KMS-11 (cell line): ENCODE measurements around the gene RCAN1.
A peak's percentile ranks its signal among the peaks of the same experiment; 100 is the strongest.

ENCODE experiments used
- H2AFZ ChIP-seq: fragments of 200-600 bp; sonication (generic); 2 replicates; pipeline ENCODE4 v1.6.1; 2016; ENCODE audit warnings: antibody characterized with exemption, mixed run types, low read depth
- H3K27ac ChIP-seq: fragments of 200-600 bp; sonication (generic); 2 replicates; pipeline ENCODE4 v1.6.1; 2016; ENCODE audit warnings: mild to moderate bottlenecking, mixed run types
- H3K27me3 ChIP-seq: fragments of 200-600 bp; sonication (generic); 2 replicates; pipeline ENCODE4 v1.6.1; 2017; ENCODE audit warnings: mild to moderate bottlenecking, low read depth, mixed run types, moderate library complexity; ENCODE audit not compliant: insufficient read depth
- H3K36me3 ChIP-seq: fragments of 200-600 bp; sonication (generic); 2 replicates; pipeline ENCODE4 v1.6.1; 2017; ENCODE audit warnings: mild to moderate bottlenecking, mixed run types; ENCODE audit not compliant: insufficient read depth
- H3K4me1 ChIP-seq: fragments of 200-600 bp; sonication (generic); 2 replicates; pipeline ENCODE4 v1.6.1; 2016; ENCODE audit warnings: mild to moderate bottlenecking, low read depth, mixed run types; ENCODE audit not compliant: poor library complexity, severe bottlenecking
- H3K4me2 ChIP-seq: fragments of 200-600 bp; sonication (generic); 2 replicates; pipeline ENCODE4 v1.7.0; 2016; ENCODE audit warnings: mild to moderate bottlenecking, mixed run types
- H3K4me3 ChIP-seq: fragments of 200-600 bp; sonication (generic); IDR thresholded peaks from 2 replicates; pipeline ENCODE4 v1.6.1; 2017; ENCODE audit warnings: low read depth, low read length, mixed read lengths; ENCODE audit not compliant: insufficient read depth
- H3K79me2 ChIP-seq: fragments of 200-600 bp; sonication (generic); 2 replicates; pipeline ENCODE4 v1.6.1; 2016; ENCODE audit warnings: low read depth, mixed run types; ENCODE audit not compliant: insufficient read depth
- H3K9ac ChIP-seq: fragments of 200-600 bp; sonication (generic); 2 replicates; pipeline ENCODE4 v1.6.1; 2016; ENCODE audit warnings: mild to moderate bottlenecking, mixed run types
- H4K20me1 ChIP-seq: fragments of 200-600 bp; sonication (generic); 2 replicates; pipeline ENCODE4 v1.6.1; 2016; ENCODE audit warnings: mild to moderate bottlenecking, mixed run types; ENCODE audit not compliant: insufficient read depth
- CTCF ChIP-seq: fragments of 200-600 bp; sonication (generic); conservative IDR thresholded peaks from 2 replicates; pipeline ENCODE4 v1.6.1; 2017; ENCODE audit warnings: low read depth, mild to moderate bottlenecking, antibody characterized with exemption, low read length, moderate library complexity, mixed read lengths

Gene RCAN1

DNA sequence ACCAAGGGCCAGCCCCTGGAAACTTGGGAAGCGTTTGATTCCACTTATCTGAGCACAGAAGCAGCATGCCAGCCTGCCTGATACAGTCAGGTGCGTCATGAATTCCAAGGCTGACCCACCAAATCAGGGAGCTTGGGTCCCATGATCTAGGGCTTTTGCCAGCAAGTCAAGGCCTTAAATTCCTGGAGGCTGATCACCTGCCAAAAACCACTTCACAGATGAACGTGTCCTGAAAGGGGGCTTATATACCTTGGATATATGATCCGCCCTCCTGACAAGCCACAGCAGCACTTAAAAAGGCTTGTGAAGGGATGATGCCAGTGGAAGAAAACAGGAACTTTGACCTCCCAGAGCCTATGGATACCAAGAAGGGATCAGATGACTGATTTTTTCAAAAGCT lies 29.9 kb upstream of the RCAN1 start:
- Histone ChIP-seq H3K36me3 (no peaks in the 10 kb centered on the region), H3K4me2 (no peak overlapping the region), H3K79me2 (no peaks in the 10 kb centered on the region), H4K20me1 (no peaks in the 10 kb centered on the region), H3K4me1 (peaks cover 34% of the 10 kb centered on the region), H3K27me3 (no peaks in the 10 kb centered on the region), H3K27ac (no peak overlapping the region), H3K4me3 (no peak overlapping the region), H2AFZ (no peak overlapping the region), H3K9ac (no peak overlapping the region)
- TF ChIP-seq CTCF, result no peak

GRCh38 chr21:34642211-34643075 lies 27.5 kb upstream of the RCAN1 start:
- peaks cover 39% of the 10 kb centered on the region for H3K4me1 ChIP-seq
- no peaks in the 10 kb centered on the region for H3K27me3 ChIP-seq
- no peak overlapping the region for H3K4me2 ChIP-seq
- no peaks in the 10 kb centered on the region for H4K20me1 ChIP-seq
- H3K9ac ChIP-seq, result no peak overlapping the region
- no peaks in the 10 kb centered on the region for H3K36me3 ChIP-seq
- H3K79me2 ChIP-seq, result no peaks in the 10 kb centered on the region
- no peak for TF ChIP-seq CTCF
- H3K27ac ChIP-seq, result no peak overlapping the region
- H2AFZ ChIP-seq, result no peak overlapping the region
- H3K4me3 ChIP-seq, result no peak overlapping the region

- Histone ChIP-seq H3K9ac (peak overlapping the region; percentile 52; the same call in 1 of the 2 replicates), H3K4me2 (peak overlapping the region; percentile 94), H3K79me2 (no peaks in the 10 kb centered on the region), H4K20me1 (no peaks in the 10 kb centered on the region), H3K27me3 (no peaks in the 10 kb centered on the region), H3K4me3 (no peak overlapping the region), H3K36me3 (no peaks in the 10 kb centered on the region), H3K4me1 (peaks cover 39% of the 10 kb centered on the region), H3K27ac (peak overlapping the region; percentile 72), H2AFZ (peak overlapping the region; percentile 84)
- no peak for TF ChIP-seq CTCF
Observed at GRCh38 chr21:34640858-34641257, 25.9 kb upstream of the RCAN1 start.

- peak overlapping the region; percentile 52; the same call in 1 of the 2 replicates for H3K9ac ChIP-seq
- H4K20me1 ChIP-seq, result no peaks in the 10 kb centered on the region
- H3K4me1 ChIP-seq, result peaks cover 39% of the 10 kb centered on the region
- peak overlapping the region; percentile 94 for H3K4me2 ChIP-seq
- H3K27me3 ChIP-seq, result no peaks in the 10 kb centered on the region
- no peaks in the 10 kb centered on the region for H3K79me2 ChIP-seq
- H3K36me3 ChIP-seq, result no peaks in the 10 kb centered on the region
- peak overlapping the region; percentile 72 for H3K27ac ChIP-seq
- H2AFZ ChIP-seq, result peak overlapping the region; percentile 84
- no peak overlapping the region for H3K4me3 ChIP-seq
- no peak for TF ChIP-seq CTCF
Observed at GRCh38 chr21:34639882-34640788, 25.2 kb upstream of the RCAN1 start.
